GM12874 (cell line): Measurements from ENCODE around the gene EMID1.

Source experiments
- TF ChIP-seq, protein P1 (sequence below): IDR thresholded peaks from 2 replicates; pipeline ENCODE4 v1.5.1; 2011; ENCODE audit warnings: low read depth, mild to moderate bottlenecking, control low read depth, low read length, moderate library complexity; ENCODE audit not compliant: insufficient read depth

The EMID1 gene

GRCh38 chr22:29290061-29290460 is 84.4 kb downstream of the EMID1 start:
- TF ChIP-seq, protein P1, sequence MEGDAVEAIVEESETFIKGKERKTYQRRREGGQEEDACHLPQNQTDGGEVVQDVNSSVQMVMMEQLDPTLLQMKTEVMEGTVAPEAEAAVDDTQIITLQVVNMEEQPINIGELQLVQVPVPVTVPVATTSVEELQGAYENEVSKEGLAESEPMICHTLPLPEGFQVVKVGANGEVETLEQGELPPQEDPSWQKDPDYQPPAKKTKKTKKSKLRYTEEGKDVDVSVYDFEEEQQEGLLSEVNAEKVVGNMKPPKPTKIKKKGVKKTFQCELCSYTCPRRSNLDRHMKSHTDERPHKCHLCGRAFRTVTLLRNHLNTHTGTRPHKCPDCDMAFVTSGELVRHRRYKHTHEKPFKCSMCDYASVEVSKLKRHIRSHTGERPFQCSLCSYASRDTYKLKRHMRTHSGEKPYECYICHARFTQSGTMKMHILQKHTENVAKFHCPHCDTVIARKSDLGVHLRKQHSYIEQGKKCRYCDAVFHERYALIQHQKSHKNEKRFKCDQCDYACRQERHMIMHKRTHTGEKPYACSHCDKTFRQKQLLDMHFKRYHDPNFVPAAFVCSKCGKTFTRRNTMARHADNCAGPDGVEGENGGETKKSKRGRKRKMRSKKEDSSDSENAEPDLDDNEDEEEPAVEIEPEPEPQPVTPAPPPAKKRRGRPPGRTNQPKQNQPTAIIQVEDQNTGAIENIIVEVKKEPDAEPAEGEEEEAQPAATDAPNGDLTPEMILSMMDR: no peak

DNA sequence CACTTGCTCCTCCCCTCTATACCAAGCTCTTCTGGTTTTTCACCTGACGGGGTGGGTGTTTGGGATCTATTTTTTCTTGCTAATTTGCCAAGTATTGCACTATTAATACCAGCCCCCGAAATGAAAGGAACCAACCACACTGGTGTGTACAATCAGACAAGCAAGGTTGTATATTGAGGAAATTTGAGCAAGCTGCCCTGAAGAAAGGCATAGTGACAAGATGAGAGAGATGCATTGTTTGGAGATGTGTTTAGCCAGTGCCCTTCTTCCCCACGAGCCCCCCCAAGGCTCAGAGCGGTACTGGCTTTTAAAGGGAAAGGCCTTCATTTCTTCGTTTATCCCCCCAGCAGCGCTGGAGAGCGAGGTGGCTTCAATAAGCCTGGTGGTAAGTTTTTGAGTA is 85.5 kb downstream of the EMID1 start:
- TF ChIP-seq, protein P1: no peak

DNA sequence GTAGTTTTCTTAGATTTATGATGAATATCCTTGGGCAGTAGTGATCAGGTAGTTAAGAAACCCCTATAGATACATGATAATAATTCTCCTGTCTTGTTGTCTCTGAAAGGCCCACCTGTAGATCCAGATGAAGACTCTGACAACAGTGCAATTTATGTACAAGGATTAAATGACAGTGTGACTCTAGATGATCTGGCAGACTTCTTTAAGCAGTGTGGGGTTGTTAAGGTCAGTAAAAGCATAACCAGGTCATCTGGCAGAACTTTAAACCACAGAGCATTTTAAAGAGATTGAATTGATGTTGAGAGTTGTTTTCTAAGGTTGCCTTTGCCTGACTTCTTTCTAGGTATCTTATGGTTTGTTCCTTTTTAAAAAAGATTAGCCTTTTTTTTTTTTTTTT is 86.7 kb downstream of the EMID1 start:
- TF ChIP-seq, protein P1: no peak

DNA sequence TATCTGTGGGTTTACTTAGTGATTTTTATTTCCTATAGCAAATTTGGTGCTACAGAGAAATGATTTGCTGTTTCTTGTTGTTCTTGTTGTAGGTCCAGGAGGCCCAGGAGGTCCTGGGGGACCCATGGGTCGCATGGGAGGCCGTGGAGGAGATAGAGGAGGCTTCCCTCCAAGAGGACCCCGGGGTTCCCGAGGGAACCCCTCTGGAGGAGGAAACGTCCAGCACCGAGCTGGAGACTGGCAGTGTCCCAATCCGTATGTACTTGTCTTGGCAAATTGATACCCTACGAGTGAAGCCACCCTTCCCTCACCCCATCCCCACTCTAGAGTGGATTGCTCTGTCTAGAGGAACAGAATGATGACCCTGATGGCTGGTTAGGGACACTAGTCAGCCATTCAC is 92.9 kb downstream of the EMID1 start:
- TF ChIP-seq, protein P1: no peak

GRCh38 chr22:29299136-29299900 is 93.6 kb downstream of the EMID1 start:
- TF ChIP-seq, protein P1: no peak

GRCh38 chr22:29300467-29300806 is 94.7 kb downstream of the EMID1 start:
- TF ChIP-seq, protein P1: no peak

GRCh38 chr22:29300807-29301601 is 95.3 kb downstream of the EMID1 start:
- TF ChIP-seq, protein P1: no peak
